ENCODE measurements around the gene ATF1. TPM values are rescaled to one million over a fixed set of nuclear protein-coding genes. Genes with fewer than 3 reads are reported as not detected.

Gene ATF1
- total RNA-seq, 2 donors from 2014 or later: 7.5 to 9.6 TPM

GRCh38 chr12:50786498-50787231 is 22.8 kb downstream of the ATF1 start:
- intact Hi-C loops (cut with DNase I): no loop called here
- Histone ChIP-seq H3K9me3 (no peaks in the 10 kb centered on the region), H3K27me3 (no peaks in the 10 kb centered on the region), H3K4me1 (no peaks in the 10 kb centered on the region), H3K27ac (no peak overlapping the region), H3K4me3 (no peak overlapping the region), H3K36me3 (replicated peaks in 1 of 2; ENCODE audit: insufficient read depth in 1 of 2, low read depth in 2 of 2) (no peaks in the 10 kb centered on the region)
- 92% methylated on average over 3 of the region's 3 CpGs for WGBS, 2 donors
- DNase-seq: no peak
- no peak for ATAC-seq
- no peak for TF ChIP-seq POLR2A (IDR thresholded peaks at IDR 0.05)
- TF ChIP-seq, protein P1, sequence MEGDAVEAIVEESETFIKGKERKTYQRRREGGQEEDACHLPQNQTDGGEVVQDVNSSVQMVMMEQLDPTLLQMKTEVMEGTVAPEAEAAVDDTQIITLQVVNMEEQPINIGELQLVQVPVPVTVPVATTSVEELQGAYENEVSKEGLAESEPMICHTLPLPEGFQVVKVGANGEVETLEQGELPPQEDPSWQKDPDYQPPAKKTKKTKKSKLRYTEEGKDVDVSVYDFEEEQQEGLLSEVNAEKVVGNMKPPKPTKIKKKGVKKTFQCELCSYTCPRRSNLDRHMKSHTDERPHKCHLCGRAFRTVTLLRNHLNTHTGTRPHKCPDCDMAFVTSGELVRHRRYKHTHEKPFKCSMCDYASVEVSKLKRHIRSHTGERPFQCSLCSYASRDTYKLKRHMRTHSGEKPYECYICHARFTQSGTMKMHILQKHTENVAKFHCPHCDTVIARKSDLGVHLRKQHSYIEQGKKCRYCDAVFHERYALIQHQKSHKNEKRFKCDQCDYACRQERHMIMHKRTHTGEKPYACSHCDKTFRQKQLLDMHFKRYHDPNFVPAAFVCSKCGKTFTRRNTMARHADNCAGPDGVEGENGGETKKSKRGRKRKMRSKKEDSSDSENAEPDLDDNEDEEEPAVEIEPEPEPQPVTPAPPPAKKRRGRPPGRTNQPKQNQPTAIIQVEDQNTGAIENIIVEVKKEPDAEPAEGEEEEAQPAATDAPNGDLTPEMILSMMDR (IDR thresholded peaks at IDR 0.05): no peak

DNA sequence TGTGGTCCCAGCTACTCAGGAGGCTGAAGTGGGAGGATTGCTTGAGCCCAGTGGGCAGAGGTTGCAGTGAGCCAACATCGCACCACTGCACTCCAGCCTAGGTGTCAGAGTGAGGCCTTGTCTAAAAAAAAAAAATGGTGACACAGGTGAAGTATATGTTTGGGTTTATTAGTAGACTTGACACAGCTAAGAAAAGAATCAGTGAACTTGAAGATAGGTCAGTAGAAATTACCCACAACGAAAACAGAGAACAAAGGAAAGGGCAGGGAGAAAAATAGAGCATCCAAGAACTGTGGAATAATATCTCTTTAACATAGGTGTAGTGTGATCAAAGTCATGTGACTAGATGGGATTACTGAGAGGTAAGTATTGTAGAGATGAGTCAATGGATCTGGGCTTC is 23.7 kb downstream of the ATF1 start:
- H3K4me1 ChIP-seq: no peaks in the 10 kb centered on the region
- TF ChIP-seq, protein P1 (IDR thresholded peaks at IDR 0.05): no peak
- TF ChIP-seq POLR2A (IDR thresholded peaks at IDR 0.05): no peak
- no peak overlapping the region for H3K27ac ChIP-seq
- H3K36me3 ChIP-seq (replicated peaks in 1 of 2; ENCODE audit: insufficient read depth in 1 of 2, low read depth in 2 of 2): no peaks in the 10 kb centered on the region
- no peak for ATAC-seq
- 88 to 98% methylated on average over 2 of the region's 2 CpGs for WGBS, 2 donors
- DNase-seq: no peak
- no peak overlapping the region for H3K4me3 ChIP-seq
- intact Hi-C loops (cut with DNase I): no loop called here
- no peaks in the 10 kb centered on the region for H3K9me3 ChIP-seq
- H3K27me3 ChIP-seq: no peaks in the 10 kb centered on the region

DNA sequence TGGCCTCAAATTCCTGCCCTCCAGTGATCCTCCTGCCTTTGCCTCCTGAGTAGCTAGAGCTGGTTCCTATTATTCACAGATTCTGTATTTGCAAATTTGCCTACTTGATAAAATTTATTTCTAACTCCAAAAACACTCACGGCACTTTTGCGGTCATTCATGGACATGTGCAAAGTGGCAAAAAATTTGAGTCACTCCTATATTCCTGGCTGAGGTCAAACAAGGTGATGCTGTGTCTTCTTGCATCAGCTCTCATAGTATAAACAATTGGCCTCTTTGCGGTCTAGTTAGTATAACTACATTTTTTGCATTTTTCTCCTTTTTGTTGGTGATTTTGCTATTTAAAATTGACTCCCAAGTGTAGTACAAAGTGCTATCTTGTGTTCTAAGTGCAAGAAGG is 24.7 kb downstream of the ATF1 start:
- Histone ChIP-seq H3K4me1 (no peaks in the 10 kb centered on the region), H3K9me3 (no peaks in the 10 kb centered on the region), H3K36me3 (replicated peaks in 1 of 2; ENCODE audit: insufficient read depth in 1 of 2, low read depth in 2 of 2) (no peaks in the 10 kb centered on the region), H3K27ac (no peak overlapping the region), H3K4me3 (no peak overlapping the region), H3K27me3 (no peaks in the 10 kb centered on the region)
- TF ChIP-seq, protein P1 (IDR thresholded peaks at IDR 0.05): no peak
- TF ChIP-seq POLR2A (IDR thresholded peaks at IDR 0.05): no peak
- intact Hi-C loops (cut with DNase I): no loop called here
- ATAC-seq (no peak), DNase-seq (no peak)
- 93 to 95% methylated on average over 3 of the region's 3 CpGs for WGBS, 2 donors

DNA sequence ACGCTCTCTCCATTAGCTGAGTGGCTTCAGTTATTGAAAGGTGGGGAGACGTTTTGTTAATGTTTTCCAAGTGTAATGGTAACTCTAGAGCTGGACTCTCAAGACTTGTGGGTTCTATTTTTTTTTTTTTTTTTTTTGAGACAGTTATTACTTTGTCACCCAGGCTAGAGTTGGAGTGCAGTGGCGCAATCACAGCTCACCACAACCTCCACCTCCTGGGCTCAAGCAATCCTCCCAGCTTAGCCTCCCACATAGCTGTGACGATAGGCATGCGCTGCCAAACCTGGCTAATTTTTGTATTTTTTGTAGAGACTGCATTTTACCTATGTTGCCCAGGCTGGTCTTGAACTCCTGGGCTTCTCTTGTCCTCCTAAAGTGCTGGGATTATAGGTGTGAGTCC is 26.2 kb downstream of the ATF1 start:
- WGBS, 2 donors: 93% methylated on average over 5 of the region's 5 CpGs
- DNase-seq: no peak
- Histone ChIP-seq H3K27me3 (no peaks in the 10 kb centered on the region), H3K36me3 (replicated peaks in 1 of 2; ENCODE audit: insufficient read depth in 1 of 2, low read depth in 2 of 2) (no peaks in the 10 kb centered on the region), H3K27ac (no peak overlapping the region), H3K4me3 (no peak overlapping the region), H3K9me3 (no peaks in the 10 kb centered on the region), H3K4me1 (no peaks in the 10 kb centered on the region)
- no peak for ATAC-seq
- intact Hi-C loops (cut with DNase I): no loop called here
- TF ChIP-seq POLR2A (IDR thresholded peaks at IDR 0.05): no peak
- TF ChIP-seq, protein P1 (IDR thresholded peaks at IDR 0.05): no peak

DNA sequence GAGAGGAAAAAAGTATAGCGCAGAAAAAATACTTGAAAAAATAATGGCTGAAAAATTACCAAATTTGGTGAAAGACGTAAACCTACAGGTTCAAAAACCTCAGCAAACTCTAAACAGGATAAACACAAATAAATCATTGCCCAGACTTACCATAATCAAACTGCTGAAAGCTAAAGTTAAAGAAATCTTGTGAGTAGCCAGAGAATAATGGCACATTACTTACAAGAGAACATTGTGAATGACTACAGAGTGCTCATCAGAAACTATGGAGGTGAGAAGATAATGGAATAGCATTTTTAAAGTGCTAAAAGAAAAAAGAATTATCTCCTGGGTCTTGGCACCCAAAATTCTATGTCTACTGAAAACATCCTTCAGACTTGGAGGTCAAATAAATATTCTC is 36.0 kb downstream of the ATF1 start:
- DNase-seq: no peak
- ATAC-seq: no peak
- Histone ChIP-seq H3K4me3 (no peak overlapping the region), H3K36me3 (replicated peaks in 1 of 2; ENCODE audit: insufficient read depth in 1 of 2, low read depth in 2 of 2) (peaks cover 0 to 10% of the 10 kb centered on the region in 2 donors), H3K27me3 (no peaks in the 10 kb centered on the region), H3K4me1 (no peaks in the 10 kb centered on the region), H3K9me3 (no peaks in the 10 kb centered on the region), H3K27ac (no peak overlapping the region)
- WGBS, 2 donors: 94 to 98% methylated on average over 2 of the region's 2 CpGs
- intact Hi-C loops (cut with DNase I): no loop called here
- no peak for TF ChIP-seq POLR2A (IDR thresholded peaks at IDR 0.05)
- TF ChIP-seq, protein P1 (IDR thresholded peaks at IDR 0.05): no peak
